ENCODE measurements around the gene TCF7.

- TF ChIP-seq, protein P1, sequence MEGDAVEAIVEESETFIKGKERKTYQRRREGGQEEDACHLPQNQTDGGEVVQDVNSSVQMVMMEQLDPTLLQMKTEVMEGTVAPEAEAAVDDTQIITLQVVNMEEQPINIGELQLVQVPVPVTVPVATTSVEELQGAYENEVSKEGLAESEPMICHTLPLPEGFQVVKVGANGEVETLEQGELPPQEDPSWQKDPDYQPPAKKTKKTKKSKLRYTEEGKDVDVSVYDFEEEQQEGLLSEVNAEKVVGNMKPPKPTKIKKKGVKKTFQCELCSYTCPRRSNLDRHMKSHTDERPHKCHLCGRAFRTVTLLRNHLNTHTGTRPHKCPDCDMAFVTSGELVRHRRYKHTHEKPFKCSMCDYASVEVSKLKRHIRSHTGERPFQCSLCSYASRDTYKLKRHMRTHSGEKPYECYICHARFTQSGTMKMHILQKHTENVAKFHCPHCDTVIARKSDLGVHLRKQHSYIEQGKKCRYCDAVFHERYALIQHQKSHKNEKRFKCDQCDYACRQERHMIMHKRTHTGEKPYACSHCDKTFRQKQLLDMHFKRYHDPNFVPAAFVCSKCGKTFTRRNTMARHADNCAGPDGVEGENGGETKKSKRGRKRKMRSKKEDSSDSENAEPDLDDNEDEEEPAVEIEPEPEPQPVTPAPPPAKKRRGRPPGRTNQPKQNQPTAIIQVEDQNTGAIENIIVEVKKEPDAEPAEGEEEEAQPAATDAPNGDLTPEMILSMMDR (IDR thresholded peaks at IDR 0.05): no peak
- TF ChIP-seq SMC3 (IDR thresholded peaks at IDR 0.05; ENCODE audit: low read depth, low read length) (no peak), TAF1 (IDR thresholded peaks at IDR 0.05; ENCODE audit: borderline replicate concordance, low read depth, low read length) (no peak), EP300 (IDR thresholded peaks at IDR 0.05; ENCODE audit: borderline replicate concordance in 1 of 2, low read depth in 1 of 2, low read length in 1 of 2) (no peak)
These were observed 2.5 kb upstream of the TCF7 start for GRCh38 chr5:134111741-134112647.

Measured in SK-N-SH (cell line).